Measurements from ENCODE around the gene TNKS1BP1.

The TNKS1BP1 gene

GRCh38 chr11:57278721-57279095 is 46.0 kb downstream of the TNKS1BP1 start:
- no peaks in the 10 kb centered on the region for H3F3A ChIP-seq (ENCODE audit: insufficient read depth, low read length)
- H3K4me3 ChIP-seq (ENCODE audit: low read depth, low read length, poor library complexity, severe bottlenecking), result no peak overlapping the region
- no peaks in the 10 kb centered on the region for H4K20me1 ChIP-seq (ENCODE audit: insufficient read depth, low read length)
- H3K79me2 ChIP-seq (ENCODE audit: insufficient read depth, low read length), result no peaks in the 10 kb centered on the region
- H3K9ac ChIP-seq (ENCODE audit: low read length), result no peak overlapping the region
- no peak overlapping the region for H3K27ac ChIP-seq (ENCODE audit: low read depth, low read length, poor library complexity, severe bottlenecking)
- H3K4me1 ChIP-seq (ENCODE audit: insufficient read depth, low read length, severe bottlenecking), result no peaks in the 10 kb centered on the region
- TF ChIP-seq EZH2 (IDR thresholded peaks at IDR 0.05; ENCODE audit: borderline replicate concordance, low read length) (no peak), CTCF (IDR thresholded peaks at IDR 0.05; ENCODE audit: low read length) (no peak)
- no peaks in the 10 kb centered on the region for H3K9me2 ChIP-seq (ENCODE audit: low read depth, low read length)
- no peak overlapping the region for H2AFZ ChIP-seq (ENCODE audit: low read length)
- H3K9me3 ChIP-seq (ENCODE audit: low read length), result no peaks in the 10 kb centered on the region
- H3K27me3 ChIP-seq (ENCODE audit: insufficient read depth, low read length), result no peaks in the 10 kb centered on the region
- H3K4me2 ChIP-seq (ENCODE audit: low read length), result no peak overlapping the region
- no peaks in the 10 kb centered on the region for H3K36me3 ChIP-seq (ENCODE audit: insufficient read depth, low read length)

GRCh38 chr11:57277845-57278720 is 46.7 kb downstream of the TNKS1BP1 start:
- H3K4me1 ChIP-seq (ENCODE audit: insufficient read depth, low read length, severe bottlenecking), result no peaks in the 10 kb centered on the region
- no peak overlapping the region for H3K4me3 ChIP-seq (ENCODE audit: low read depth, low read length, poor library complexity, severe bottlenecking)
- no peak overlapping the region for H3K9ac ChIP-seq (ENCODE audit: low read length)
- peaks cover 5% of the 10 kb centered on the region; the same call in 1 of the 2 replicates for H3K9me3 ChIP-seq (ENCODE audit: low read length)
- H3K27ac ChIP-seq (ENCODE audit: low read depth, low read length, poor library complexity, severe bottlenecking), result no peak overlapping the region
- TF ChIP-seq EZH2 (IDR thresholded peaks at IDR 0.05; ENCODE audit: borderline replicate concordance, low read length) (no peak), CTCF (IDR thresholded peaks at IDR 0.05; ENCODE audit: low read length) (peak; percentile 90)
- no peaks in the 10 kb centered on the region for H3K36me3 ChIP-seq (ENCODE audit: insufficient read depth, low read length)
- no peaks in the 10 kb centered on the region for H4K20me1 ChIP-seq (ENCODE audit: insufficient read depth, low read length)
- H3K4me2 ChIP-seq (ENCODE audit: low read length), result no peak overlapping the region
- no peaks in the 10 kb centered on the region for H3K9me2 ChIP-seq (ENCODE audit: low read depth, low read length)
- no peaks in the 10 kb centered on the region for H3K27me3 ChIP-seq (ENCODE audit: insufficient read depth, low read length)
- no peak overlapping the region for H2AFZ ChIP-seq (ENCODE audit: low read length)
- H3K79me2 ChIP-seq (ENCODE audit: insufficient read depth, low read length), result no peaks in the 10 kb centered on the region
- no peaks in the 10 kb centered on the region for H3F3A ChIP-seq (ENCODE audit: insufficient read depth, low read length)

- Histone ChIP-seq H3K27ac (ENCODE audit: low read depth, low read length, poor library complexity, severe bottlenecking) (no peak overlapping the region), H3K4me3 (ENCODE audit: low read depth, low read length, poor library complexity, severe bottlenecking) (no peak overlapping the region), H2AFZ (ENCODE audit: low read length) (no peak overlapping the region), H3K79me2 (ENCODE audit: insufficient read depth, low read length) (no peaks in the 10 kb centered on the region), H3F3A (ENCODE audit: insufficient read depth, low read length) (no peaks in the 10 kb centered on the region), H4K20me1 (ENCODE audit: insufficient read depth, low read length) (no peaks in the 10 kb centered on the region), H3K4me2 (ENCODE audit: low read length) (no peak overlapping the region), H3K9me2 (ENCODE audit: low read depth, low read length) (no peaks in the 10 kb centered on the region), H3K9me3 (ENCODE audit: low read length) (peaks cover 5% of the 10 kb centered on the region; the same call in 1 of the 2 replicates), H3K36me3 (ENCODE audit: insufficient read depth, low read length) (no peaks in the 10 kb centered on the region), H3K9ac (ENCODE audit: low read length) (no peak overlapping the region), H3K4me1 (ENCODE audit: insufficient read depth, low read length, severe bottlenecking) (no peaks in the 10 kb centered on the region), H3K27me3 (ENCODE audit: insufficient read depth, low read length) (no peaks in the 10 kb centered on the region)
- TF ChIP-seq CTCF (IDR thresholded peaks at IDR 0.05; ENCODE audit: low read length) (no peak), EZH2 (IDR thresholded peaks at IDR 0.05; ENCODE audit: borderline replicate concordance, low read length) (no peak)
Observed at GRCh38 chr11:57276971-57277675, 47.6 kb downstream of the TNKS1BP1 start.

Measured in OCI-LY1 (cell line).